Stimulated activated CD4-positive, alpha-beta T cell treated with anti-CD3 and anti-CD28 coated beads, Interleukin-12 subunit alpha, Interleukin-12 subunit beta, amount 100 ng/mL, for 24 hours (primary cell): ENCODE data around the gene G0S2.
A peak's percentile ranks its signal among the peaks of the same experiment; 100 is the strongest.
"Not testable (repeated sequence)": the region's sequence is repeated elsewhere in the genome, so short reads cannot be mapped to it uniquely, and the experiment has no call there.

Experiments used
- DNase-seq, 2 experiments: peaks; one replicate each; pipeline ENCODE4 v3.0.0-alpha.2; 2020; ENCODE audit warnings: low read depth in 2 of 2

The G0S2 gene

DNA sequence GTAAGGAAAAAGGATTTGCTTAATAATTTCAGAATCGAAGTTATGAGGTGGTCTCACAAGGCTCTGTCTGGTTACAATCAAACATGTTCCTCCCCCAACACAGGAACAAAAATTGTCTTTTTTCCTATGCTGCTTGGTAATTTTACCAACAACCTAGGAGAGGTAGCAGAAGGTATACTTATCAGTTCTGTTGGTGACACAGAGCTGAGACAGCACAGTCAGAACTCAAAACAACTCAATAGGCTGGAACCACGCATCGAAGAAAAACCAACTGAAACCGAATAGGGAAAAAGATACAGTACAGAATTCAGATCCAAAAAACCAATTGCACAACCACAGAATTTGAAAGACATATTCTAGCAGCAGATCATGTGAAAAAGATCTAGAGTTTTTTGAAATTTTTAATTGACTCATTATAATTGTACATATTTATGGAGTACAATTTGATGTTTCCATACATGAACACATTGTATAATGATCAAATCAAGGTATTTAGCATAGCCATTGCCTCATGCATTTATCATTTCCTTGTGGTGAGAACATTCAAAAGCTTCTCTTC, 3.8 kb downstream of the G0S2 start:
- DNase-seq = no peak

DNA sequence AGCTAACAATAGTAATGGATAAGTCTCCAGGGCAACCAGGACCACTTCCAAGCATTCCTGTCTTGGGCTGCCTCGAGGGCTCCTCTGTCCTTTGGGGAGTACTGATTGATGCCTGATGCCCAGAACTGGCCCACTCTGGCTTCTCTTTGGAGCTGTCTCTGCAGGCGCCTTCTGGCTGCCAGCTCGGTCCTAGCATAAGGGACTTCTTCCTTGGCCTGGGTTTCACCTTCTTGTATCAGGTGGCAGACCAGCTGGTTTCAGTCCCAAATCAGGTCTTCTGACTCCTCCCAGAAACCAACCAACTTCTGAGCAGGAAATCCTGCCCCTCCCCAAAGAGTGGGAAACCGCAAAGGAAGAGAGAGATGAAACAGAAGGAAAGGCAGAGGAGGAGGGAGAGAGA, 10.6 kb downstream of the G0S2 start:
- no peak for DNase-seq

DNA sequence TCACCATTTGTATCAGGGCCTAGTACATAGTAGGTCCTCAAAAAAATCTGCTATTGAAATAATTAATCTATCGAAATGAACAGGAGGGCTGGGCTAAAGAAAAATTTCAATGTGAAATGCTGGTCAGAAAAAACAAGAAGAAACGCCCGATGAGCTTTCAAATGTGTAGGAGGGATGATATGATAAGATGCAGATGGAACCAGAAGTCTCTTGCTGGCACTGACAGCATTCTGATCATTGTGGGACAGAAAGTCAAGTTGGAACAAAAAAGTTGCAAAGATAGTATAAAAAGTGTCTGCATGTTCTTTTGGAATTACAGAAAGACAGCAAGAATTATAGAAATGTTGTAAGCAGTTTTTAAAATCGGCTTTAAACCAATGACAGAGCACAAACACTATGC, 11.1 kb downstream of the G0S2 start:
- DNase-seq = no peak

DNA sequence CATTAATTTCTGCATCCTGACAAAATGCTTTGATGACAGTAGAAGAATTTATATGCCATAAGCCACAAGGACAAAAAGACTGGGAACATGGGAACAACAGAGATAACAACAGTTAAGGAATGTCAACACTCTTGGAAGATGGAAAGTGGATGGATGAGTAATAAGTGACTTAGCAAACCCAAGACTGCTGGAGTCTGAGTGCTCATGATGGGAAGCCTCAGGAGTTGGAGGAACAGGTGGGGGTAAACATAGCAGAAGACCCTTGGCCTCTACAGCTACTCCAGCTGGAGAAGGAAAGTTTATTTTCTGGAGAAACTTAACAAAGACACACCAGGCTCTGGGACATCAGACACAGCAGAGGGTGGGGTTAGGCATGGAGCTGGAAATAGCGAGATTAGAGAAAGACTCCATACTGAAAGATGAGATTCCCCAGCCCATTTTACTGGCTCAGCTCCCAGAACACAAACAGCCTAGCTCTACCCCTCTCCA, 13.6 kb downstream of the G0S2 start:
- no peak for DNase-seq

DNA sequence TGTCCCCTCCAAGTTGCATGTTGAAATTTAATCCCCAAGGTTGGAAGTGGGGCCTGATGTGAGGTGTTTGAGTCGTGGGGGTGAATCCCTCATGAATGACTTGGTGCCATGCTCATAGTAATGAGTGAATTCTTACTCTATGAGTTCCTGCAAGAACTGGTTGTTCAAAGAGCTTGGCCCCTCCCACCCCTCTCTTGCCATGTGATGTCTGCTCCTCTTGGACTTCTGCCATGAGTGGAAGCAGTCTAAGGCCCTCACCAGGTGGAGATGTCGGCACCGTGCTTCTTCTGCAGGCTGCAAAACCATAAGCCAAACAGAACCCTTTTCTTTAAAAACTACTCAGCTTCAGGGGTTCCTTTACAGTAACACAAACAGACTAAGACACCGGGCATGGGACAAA, 14.3 kb downstream of the G0S2 start:
- no peak for DNase-seq

DNA sequence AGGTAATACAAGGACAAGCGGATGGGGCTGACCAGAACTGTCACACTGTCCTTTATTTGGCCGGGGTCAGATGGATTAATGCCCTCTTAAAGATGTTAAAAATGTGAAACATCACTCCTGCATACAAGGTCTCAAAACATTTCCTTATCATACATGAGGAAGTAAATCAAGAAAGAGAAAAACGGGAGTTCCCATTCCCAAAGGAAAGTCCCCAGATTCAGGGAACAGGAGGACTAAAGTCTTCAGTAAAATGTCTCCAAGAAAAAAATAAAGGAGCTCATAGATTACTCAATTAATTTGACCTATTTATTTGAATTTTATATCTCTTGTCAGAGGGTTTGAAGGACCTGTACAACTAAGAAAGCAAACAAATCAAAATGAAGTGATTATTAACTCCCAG, 16.0 kb downstream of the G0S2 start:
- no peak for DNase-seq

DNA sequence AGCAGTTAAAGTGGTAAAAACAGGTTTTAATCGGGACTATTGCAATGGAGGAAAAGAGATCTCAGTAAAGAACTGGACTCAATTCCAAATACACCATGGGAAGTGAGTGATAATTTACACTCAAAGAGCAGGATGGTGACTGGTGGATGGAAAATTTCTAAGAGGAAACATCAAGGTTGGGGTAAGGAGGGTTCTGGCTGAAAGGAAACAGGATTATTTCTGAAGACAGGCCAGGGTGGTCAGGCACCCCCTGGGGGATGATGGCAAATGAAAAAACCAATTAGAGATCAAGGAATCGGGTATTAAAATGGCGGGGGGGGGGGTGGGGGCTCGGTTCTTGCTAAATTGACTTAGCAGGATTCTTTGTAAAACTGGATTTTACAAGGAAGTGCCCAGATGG, 17.1 kb downstream of the G0S2 start:
- DNase-seq = no peak

DNA sequence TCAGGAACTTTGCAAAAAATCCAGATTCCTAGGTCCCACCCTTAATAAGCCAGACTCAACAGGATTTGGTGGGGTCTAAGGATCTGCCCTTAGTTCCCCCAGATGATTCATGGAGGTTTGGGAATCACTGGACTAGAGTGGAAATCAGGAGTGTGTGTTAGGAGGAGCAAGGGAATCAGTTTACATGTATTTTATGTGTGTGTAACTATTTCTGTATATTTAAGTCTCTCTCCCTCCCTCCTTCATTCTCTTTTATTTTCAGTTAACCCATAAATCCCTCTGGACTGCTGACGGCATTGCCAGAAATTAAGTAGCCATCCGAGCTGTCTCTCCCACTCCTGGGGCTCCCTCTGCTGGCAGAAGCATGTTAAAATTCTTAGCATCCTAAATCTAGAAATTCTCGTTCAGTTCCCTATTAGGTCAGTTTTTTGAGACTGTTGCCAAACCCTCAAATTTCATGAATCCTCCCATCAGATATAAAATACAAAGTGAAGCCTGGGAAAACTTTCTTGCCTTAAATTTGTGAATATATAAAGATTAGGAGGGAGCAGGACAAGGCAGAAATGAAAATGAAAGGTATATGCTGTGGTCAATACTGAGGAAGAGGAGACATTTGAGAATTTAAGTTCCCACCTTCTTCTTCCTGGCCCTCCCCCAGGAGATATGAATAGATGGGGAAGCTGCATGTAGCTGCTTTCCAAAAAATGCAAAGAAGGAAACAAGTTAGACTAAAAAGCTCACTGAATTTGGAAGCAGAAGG, 17.7 kb downstream of the G0S2 start:
- DNase-seq = peak; percentile 42 to 76

DNA sequence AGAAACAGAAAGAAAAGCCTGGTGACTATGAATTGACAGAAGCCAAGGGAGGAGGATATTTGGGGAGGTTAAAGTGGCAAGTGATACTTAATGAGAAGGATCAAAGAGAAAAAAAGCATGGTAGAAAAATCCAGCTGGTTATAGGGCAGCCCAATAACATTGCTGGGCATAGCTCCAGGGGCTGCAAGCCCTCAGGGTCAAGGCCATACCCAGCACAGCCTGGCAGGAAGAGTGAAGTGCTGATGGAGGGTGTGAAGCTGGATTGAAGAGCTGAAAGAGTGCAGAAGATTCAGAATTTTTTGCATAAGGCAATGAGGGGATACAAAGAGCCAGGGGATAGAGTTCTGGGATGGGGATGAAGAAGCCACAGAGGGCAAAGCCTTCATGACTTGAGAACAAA, 21.5 kb downstream of the G0S2 start:
- DNase-seq = no peak

DNA sequence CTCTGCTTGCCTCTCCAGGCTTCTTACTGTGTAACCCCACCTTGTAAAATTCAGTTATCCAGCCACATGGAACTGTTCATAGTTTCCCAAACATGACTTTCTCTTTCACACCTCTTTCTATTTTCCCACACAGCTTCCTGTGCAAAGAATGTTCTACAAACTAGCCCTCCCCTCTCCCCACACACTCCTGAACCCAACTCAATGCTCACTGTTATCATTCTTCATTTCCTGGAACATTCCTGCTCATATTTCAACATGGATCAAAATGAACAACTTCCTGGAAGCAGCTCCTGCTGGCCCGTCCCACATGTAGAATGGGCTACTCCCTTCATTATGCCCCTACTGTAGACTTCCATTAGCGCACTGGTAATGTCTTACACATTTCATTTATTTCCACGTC, 21.9 kb downstream of the G0S2 start:
- DNase-seq = no peak

DNA sequence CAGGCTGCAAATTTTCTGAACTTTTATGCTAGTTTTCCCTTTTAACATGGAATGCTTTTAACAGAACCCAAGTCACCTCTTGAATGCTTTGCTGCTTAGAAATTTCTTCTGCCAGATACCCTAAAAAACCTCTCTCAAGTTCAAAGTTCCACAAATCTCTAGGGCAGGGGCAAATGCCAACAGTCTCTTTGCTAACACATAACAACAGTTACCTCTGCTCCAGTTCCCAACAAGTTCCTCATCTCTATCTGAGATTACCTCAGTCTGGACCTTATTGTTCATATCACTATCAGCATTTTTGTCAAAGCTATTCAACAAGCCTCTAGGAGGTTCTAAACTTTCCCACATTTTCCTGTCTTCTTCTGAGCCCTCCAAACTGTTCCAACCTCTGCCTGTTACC, 25.5 kb downstream of the G0S2 start:
- not testable (repeated sequence) for DNase-seq

DNA sequence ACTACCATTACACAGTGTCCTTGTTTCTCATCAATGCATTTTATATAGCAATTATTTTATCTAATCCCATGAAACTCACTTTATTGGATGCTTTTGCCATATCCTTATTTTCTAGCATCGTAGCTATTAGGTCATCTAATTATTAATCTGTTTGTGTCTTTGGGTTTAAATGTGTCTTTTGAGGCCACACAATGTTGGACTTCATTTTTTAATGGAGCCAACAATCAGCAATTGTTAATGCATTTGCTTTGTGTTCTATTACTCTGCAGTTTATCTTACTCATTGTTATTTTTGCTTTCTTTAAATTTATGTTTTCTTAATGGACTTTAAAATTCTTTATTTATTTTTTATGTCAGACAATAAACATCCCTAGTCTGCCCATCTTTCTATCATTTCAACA, 27.6 kb downstream of the G0S2 start:
- no peak for DNase-seq

DNA sequence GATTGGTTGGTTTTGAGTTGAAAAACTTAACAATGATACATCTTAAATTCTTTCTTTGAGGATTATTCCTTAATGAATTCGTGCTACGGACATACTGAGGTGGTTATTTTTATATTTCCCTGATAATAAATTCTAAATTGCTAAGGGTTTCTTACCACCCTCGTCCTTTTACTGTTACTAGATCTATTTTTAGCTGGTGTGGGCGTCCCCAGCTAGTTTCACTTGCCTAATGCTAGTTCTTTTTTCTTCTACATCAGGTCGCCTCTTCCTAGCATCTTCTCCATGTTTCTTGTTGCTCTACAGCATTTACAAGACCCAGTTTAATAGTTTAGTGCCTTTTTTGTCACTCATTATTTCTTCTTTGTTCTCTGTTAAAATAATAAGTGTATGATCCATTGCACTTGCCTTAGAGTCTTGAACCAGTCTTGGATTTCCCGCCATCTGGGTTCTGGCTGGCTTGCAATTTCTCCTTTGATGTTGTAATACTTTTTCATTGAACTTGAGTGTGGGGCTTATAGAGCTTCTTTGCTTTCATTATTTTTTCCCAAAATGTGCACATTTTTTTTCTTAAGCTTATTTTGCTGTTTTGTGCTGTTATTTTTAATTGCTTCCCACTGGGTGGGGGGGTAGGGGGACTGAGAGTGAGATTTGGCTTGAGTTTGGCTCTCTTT, 28.8 kb downstream of the G0S2 start:
- no peak for DNase-seq

DNA sequence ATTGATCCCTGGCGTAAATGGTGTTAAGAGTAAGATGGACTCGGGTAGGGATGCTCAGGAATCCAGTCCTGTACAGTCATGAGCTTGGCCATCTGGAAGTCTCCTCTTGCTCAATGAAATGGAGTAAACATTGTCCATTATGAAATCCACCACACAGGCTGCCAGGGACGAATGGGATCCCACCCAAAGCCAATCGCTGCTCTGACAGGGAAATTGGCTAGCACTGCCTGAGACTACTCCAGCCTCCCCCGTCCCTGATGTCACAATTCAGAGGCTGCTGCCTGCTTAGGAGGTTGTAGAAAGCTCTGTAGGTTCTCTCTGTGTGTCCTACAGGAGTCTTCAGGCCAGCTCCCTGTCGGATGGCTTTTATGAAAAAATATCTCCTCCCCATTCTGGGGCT, 29.4 kb downstream of the G0S2 start, which contains the start of gene HSD11B1:
Gene HSD11B1, plus strand, starts transcription at position 263 of the 400 bp plus-strand sequence. Its CDS starts 97 bp downstream, at position 360.
- no peak for DNase-seq

DNA sequence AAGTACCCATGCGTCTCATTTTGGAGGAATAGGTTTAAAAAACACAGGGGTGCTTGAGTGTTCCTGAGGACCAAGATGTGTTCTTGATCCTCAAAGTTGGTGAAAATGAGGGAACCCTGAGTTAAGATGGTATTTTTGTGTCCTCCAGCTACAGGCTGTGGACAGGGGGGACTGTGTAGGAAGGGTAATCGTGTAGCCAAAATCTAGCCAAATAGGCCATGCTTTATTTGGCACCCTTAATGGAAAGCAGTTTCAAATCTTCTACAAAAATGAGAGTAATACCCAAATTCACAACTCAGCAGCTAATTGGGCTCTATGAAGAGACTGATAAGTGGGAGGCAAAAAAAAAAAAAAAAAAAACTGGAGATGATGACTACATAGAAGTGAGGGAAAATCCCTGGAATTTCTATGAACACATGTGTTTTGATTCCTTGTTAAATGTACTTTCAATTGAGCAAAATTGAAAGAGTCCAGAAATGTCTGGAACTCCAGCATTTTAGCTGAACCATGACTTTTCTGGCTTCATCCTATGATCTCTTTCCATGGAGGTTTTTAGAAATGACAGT, 29.9 kb downstream of the G0S2 start:
- no peak for DNase-seq

DNA sequence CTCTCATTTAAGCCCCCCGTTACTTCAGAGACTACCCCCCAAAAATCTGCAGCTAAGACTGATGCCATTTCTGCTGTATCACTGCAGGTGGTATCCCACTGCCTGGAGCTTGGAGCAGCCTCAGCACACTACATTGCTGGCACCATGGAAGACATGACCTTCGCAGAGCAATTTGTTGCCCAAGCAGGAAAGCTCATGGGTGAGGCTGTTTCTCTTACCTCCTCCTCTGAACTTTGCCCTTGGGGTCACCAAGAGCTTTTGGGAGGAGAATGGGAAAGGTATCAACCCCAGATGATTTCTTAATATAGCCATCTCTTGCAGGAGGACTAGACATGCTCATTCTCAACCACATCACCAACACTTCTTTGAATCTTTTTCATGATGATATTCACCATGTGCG, 31.4 kb downstream of the G0S2 start:
- DNase-seq = no peak

DNA sequence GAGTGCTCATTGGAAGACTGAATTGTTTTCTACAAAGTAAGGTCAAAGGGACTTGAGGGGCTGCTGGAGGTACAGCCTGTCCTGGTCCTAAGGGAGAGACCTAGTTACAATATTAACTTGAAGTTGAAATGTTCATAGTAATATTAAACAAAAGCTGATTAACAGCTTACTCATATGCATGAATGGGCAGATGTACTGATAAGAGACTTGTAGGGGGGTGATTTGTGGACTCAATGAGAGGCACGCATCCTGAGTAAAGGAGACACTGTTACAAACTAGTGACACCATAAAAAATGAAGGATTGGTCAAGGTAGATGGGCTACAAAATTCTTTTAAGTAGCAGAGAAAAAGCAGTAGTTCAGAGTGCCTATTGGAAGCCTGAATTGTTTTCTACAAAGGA, 32.1 kb downstream of the G0S2 start:
- no peak for DNase-seq

DNA sequence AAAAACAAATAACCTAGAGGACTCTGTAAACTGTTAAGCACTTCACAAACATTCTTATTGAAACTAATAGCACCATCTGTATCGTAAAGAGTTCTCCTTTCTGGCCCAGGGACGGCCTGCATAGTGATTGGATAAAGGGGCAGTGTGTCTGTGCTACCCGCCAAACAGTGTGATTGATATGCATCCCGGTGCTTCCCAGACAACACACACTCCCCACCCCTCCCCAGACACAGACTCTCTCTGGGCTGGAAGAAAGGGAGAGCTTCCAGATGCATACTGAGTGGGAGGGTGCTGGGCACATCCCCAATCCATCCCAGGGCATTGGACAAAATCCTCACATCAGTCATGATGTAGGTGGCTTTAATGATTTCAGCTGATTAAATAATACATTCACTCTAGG, 33.1 kb downstream of the G0S2 start:
- DNase-seq = no peak

DNA sequence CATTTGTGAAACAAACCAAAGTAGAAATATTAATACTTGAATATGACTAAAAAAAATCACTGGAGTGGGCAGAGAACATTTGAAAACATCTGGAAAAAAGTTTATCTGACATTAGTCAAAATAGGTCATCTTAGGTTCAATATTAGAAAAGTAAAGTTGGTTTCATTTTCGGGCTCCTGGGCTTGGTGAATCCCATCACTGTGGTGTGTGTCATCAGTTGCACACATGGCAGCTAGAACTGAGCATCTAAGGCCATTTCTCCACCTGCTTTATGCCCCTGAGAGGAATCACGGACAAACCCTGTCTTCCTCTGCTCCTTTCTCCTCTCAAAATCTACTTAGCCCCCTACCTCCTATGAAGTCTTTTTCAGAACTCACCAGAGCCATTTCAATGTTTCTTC, 34.9 kb downstream of the G0S2 start:
- DNase-seq = no peak

DNA sequence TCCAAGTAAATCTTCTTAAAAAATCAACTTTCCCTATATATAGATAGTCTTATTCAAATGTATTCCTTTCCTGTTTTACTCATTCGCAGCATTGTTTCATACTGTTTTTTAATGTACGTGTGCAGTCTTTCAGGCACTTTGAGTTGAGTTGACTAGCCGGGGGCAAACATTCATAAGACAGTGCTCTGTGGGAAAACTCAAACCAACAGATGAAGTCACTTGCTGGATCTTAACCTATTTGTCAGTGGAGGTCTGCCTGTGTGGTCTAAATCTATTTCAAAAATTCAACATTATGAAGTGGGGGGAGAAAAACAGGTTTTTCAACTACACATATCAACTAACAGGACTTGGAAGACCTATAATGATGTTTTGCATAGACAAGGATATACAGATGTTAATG, 35.6 kb downstream of the G0S2 start:
- DNase-seq = no peak

DNA sequence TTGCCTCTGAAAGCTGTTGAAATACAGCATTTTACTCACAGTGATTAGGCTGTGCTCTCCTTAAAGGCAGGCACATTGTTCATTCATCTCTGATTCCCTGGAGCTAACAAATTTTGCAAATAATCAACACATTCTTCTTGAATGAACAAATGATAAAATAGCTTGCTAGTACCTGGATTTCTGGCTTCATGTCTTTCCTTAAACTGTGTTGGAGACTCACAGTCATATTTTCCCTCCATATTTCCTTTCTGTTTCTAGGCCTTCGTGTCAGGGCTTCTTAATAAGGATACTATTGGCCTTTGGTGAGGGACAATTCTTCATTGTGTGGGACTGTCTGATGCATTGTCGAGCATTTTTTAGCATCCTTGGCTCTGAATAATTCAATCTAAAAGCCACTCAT, 39.1 kb downstream of the G0S2 start:
- no peak for DNase-seq

DNA sequence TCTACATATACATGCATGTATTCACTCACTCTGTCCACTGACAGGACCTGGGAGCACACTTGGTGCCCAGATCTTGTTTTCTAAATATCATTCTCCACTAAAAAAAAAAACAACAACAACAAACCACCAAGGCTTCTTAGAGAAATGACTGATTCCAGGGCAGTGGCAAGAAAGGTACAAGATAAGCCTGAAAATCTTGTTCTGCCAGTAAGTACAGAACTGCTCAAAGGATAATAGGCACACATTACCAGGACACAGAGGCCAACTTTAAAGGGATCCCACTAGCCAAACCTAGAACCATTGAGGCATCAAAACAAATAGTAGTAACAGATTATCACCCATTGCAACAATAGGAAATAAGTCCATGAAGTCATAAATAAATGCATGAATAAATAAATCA, 40.1 kb downstream of the G0S2 start:
- DNase-seq = no peak

DNA sequence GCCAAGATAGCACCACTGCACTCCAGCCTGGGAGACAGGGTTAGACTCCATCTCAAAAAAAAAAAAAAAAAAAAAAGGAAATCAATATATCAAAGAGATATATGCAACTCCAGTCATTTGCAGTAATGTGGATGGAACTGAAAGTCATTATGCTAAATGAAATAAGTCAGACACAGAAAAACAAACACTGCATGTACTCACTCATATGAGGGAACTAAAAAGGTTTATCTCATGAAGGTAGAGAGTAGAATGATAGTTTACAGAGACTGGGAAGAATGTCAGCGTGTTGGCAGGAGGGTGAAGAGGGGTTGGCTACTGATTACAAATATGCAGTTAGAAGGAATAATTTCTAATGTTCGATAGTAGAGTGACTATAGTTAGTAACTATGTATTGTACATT, 42.6 kb downstream of the G0S2 start:
- no peak for DNase-seq
